GM12864 (cell line): ENCODE data around the gene SGSH.
"Not testable (repeated sequence)": the region's sequence is repeated elsewhere in the genome, so short reads cannot be mapped to it uniquely, and the experiment has no call there.

Experiments
- DNase-seq: peaks from one replicate; pipeline ENCODE4 v3.0.0-alpha.2; 2011; ENCODE audit warnings: low read depth
- H3K4me3 ChIP-seq: 2 replicates; pipeline ENCODE4 v1.5.1; 2011; ENCODE audit warnings: mild to moderate bottlenecking, low read depth, low read length, control low read depth
- TF ChIP-seq, protein P1 (sequence below): IDR thresholded peaks from 2 replicates; pipeline ENCODE4 v1.5.1; 2011; ENCODE audit warnings: low read depth, mild to moderate bottlenecking, moderate library complexity, low read length, control low read depth, inconsistent platforms; ENCODE audit errors: missing control alignments

SGSH gene

DNA sequence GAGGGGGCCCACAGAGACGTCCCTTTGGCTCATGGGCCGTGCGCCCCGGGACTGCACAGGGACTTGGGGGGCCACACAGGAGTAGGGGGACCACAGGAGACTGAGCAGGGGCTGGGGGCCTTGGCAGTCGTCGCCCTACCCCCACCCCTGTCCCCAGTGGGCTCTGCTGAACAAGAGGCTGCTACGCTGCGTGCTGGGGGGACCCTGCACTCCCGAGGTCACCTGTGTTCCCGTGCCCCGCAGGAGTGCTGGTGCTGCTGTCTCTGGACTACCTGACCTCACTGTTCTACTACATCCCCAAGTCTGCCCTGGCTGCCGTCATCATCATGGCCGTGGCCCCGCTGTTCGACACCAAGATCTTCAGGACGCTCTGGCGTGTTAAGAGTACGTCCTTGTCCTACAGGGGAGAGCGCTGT, 26.1 kb upstream of the SGSH start:
- TF ChIP-seq, protein P1, sequence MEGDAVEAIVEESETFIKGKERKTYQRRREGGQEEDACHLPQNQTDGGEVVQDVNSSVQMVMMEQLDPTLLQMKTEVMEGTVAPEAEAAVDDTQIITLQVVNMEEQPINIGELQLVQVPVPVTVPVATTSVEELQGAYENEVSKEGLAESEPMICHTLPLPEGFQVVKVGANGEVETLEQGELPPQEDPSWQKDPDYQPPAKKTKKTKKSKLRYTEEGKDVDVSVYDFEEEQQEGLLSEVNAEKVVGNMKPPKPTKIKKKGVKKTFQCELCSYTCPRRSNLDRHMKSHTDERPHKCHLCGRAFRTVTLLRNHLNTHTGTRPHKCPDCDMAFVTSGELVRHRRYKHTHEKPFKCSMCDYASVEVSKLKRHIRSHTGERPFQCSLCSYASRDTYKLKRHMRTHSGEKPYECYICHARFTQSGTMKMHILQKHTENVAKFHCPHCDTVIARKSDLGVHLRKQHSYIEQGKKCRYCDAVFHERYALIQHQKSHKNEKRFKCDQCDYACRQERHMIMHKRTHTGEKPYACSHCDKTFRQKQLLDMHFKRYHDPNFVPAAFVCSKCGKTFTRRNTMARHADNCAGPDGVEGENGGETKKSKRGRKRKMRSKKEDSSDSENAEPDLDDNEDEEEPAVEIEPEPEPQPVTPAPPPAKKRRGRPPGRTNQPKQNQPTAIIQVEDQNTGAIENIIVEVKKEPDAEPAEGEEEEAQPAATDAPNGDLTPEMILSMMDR = no peak
- no peak overlapping the region for H3K4me3 ChIP-seq

DNA sequence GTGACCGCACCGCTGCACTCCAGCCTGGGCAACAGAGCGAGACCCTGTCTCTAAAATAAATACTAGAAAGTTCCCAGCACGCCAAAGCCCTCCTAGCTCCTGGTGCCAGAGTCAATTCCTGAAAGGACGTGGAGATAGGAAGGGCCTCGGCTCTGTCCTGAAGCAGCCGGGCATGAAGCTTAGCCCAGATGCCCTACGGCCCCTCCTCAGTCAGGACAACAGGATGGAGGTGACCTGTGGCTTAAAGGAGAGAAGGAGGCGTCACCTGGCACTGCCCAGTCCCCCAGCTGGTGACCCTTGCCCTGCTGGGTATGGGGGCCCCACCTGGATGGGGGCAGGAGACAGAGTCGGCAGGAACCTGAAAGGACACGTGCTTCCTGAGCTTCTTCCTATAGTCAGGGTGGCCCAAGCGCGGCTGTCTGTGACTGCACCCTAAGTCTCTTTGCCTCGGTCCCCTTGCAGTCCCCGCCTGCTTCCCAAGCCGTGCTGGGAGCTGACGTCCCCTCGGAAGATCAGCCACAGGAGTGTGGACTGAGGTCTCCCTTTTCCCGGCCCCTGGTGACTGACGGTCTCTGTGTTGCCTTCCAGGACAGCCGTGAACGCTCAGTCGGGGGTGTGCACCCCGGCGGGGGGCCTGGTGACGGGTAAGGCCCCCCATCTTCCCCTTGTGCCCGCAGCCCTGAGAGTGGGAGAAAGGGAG, 25.6 kb upstream of the SGSH start:
- no peak for DNase-seq
- no peak overlapping the region for H3K4me3 ChIP-seq
- TF ChIP-seq, protein P1 = no peak

More for the DNA sequence above, 26.1 kb upstream of the SGSH start:
- DNase-seq = no peak

DNA sequence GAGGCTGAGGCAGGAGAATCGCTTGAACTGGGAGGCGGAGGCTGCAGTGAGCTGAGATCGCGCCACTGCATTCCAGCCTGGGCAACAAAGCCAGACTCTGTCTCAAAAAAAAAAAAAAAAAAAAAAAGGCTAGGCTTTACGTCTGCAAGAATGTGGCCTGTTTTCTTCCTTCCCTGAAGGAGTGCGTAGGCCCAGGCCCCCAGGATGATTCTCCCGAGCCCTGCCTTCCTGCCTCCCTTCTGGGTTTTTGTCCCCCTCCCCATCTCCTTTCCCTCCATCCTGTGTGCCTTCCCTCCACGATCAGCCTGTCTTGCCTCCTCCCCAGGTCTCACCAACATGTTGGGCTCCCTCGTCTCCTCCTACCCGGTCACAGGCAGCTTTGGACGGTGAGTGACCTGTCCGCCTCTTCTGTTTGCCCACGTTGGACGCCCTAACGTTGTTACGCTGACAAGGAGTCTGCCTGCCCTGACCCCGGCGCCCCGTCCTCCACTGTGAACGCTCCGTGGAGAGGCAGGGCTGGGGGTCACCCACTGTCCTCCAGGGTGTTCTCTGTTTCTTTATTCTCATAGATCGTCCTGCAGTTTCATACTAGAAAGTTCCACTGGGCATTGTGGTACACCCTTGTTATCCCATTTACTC, 24.9 kb upstream of the SGSH start:
- no peak overlapping the region for H3K4me3 ChIP-seq
- TF ChIP-seq, protein P1 = no peak
- DNase-seq = no peak

DNA sequence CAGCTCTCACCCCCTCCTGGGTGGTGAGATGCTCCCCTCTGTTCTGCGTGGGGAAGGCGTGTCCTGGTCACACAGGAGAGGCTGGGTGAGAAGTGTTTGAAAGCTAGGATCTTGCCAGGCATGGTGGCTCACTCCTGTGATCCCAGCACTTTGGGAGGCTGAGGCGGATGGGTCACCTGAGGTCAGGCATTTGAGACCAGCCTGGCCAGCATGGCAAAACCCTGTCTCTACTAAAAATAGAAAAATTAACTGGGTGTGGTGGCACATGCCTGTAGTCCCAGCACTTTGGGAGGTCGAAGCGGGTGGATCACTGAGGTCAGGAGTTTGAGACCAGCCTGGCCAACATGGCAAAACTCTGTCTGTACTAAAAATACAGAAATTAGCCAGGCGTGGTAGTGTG, 24.3 kb upstream of the SGSH start:
- H3K4me3 ChIP-seq, DNase-seq: not testable (repeated sequence)

DNA sequence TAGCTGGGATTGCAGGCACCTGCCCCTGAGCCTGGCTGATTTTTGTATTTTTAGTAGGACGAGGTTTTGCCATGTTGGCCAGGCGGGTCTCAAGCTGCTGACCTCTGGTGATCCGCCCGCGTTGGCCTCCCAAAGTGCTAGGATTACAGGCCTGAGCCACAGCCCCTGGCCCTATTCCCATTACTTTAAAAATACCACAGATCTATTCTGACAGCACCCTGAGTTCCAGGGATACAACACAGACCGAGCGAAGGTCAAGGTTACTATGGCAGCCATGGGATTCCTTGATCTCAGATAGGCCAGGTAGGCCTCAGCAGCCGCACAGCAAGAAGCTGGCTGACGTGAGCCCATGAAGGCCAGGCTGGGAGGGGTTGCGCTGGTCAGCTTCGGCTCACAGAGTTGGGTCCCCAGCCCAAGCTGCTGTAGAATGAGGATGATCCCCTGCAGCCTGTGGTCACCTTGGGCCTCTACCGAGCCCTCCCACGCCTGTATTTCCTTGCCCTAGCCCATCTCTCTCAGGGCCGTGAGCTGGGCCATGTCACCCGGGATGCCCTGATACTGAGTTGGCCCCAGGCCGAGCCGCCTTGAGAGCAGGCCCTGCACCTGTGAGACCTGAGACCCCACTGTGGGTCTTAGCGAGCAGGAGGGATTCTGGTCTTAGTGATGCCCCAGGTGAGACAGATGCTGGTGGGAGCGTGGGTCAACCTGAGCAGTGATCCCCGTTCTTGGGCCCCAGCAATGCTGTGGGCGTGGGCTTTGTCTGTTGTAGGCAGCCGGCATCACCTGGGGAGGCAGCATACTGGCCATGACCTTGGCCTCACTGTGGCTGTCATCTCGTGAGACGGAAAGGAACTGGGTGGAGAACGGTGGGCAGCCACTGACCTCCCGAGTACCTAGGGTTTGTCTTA, 23.6 kb upstream of the SGSH start:
- no peak for DNase-seq
- TF ChIP-seq, protein P1 = no peak
- no peak overlapping the region for H3K4me3 ChIP-seq

DNA sequence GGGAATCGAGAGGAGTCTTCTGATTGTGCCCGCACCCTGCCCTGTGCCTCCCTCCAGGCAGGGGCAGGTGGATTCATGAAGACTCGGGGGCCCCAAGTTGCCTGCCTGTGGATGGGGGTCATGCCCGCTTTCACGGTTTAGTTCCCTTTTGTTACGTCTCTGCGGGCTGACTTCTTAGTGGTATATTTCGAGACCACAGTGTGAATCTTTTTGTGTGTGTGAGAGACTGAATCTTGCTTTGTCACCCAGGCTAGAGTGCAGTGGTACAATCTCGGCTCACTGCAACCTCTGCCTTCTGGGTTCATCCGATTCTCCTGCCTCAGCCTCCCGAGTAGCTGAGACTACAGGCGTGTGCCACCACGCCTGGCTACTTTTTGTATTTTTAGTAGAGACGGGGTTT, 22.4 kb upstream of the SGSH start:
- TF ChIP-seq, protein P1 = no peak
- no peak overlapping the region for H3K4me3 ChIP-seq
- no peak for DNase-seq

DNA sequence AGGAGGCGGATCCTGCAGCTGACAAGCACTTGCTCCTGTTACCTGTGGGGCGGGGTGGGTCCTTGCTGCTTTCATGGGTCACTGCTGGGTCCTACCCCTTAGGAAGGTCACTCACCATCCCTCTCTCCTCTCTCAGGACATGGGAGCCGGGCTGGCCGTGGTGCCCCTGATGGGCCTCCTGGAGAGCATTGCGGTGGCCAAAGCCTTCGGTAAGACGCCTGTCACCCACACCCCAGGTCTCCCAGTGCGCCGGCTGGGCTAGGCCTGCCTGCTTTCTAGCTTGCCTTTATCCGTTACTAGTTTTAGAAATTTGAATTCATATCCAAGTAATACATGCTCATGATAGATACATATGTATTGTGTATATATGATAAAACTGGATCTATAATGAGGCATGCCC, 17.3 kb upstream of the SGSH start:
- TF ChIP-seq, protein P1 = no peak
- no peak for DNase-seq

More for the DNA sequence above, 17.3 kb upstream of the SGSH start:
- H3K4me3 ChIP-seq = no peak overlapping the region
